SK-N-SH (cell line): ENCODE data around the gene STX1B.

Experiments used
- CTCF ChIP-seq: fragments of 200-600 bp; sonication (generic); IDR thresholded peaks from 2 replicates; pipeline ENCODE4 v1.6.1; 2017; ENCODE audit warnings: antibody characterized with exemption, mild to moderate bottlenecking, moderate library complexity
- GATA2 ChIP-seq: sonication (generic); formaldehyde crosslinking; IDR thresholded peaks from 2 replicates; pipeline ENCODE4 v1.5.0; 2020; ENCODE audit warnings: mild to moderate bottlenecking, missing genetic modification reagents
- JUND ChIP-seq: IDR thresholded peaks from 2 replicates; pipeline ENCODE4 v1.4.0; 2012
- MAX ChIP-seq: IDR thresholded peaks from 2 replicates; pipeline ENCODE4 v1.4.0; 2012; ENCODE audit warnings: low read depth
- PBX3 ChIP-seq: IDR thresholded peaks from 2 replicates; pipeline ENCODE4; 2012
- POLR2AphosphoS5 ChIP-seq: IDR thresholded peaks from 2 replicates; pipeline ENCODE4 v1.6.1; 2012; ENCODE audit warnings: low read depth, low read length
- RXRA ChIP-seq: IDR thresholded peaks from 2 replicates; pipeline ENCODE4 v1.4.0; 2012; ENCODE audit warnings: low read depth, mild to moderate bottlenecking, borderline replicate concordance
- SIN3A ChIP-seq: IDR thresholded peaks from 2 replicates; pipeline ENCODE4 v1.6.1; 2012; ENCODE audit warnings: low read depth, mild to moderate bottlenecking, low read length, moderate library complexity, borderline replicate concordance
- USF1 ChIP-seq: IDR thresholded peaks from 2 replicates; pipeline ENCODE4 v1.4.0; 2012; ENCODE audit warnings: low read depth, borderline replicate concordance
- YY1 ChIP-seq: IDR thresholded peaks from 2 replicates; pipeline ENCODE4 v1.4.0; 2012; ENCODE audit warnings: low read depth, mild to moderate bottlenecking

GRCh38 chr16:30946671-30947540 lies 63.5 kb downstream of the STX1B start:
- TF ChIP-seq CTCF: no peak
- no peak for TF ChIP-seq POLR2AphosphoS5
- TF ChIP-seq GATA2: no peak
- no peak for TF ChIP-seq USF1
- TF ChIP-seq YY1: no peak
- no peak for TF ChIP-seq MAX
- no peak for TF ChIP-seq PBX3
- TF ChIP-seq RXRA: no peak
- TF ChIP-seq SIN3A: no peak
- no peak for TF ChIP-seq JUND
